Activated T-cell treated with anti-CD3 and anti-CD28 coated beads for 1 hour (primary cell): Measurements from ENCODE around the gene MITD1.
"Not testable (repeated sequence)": the region's sequence is repeated elsewhere in the genome, so short reads cannot be mapped to it uniquely, and the experiment has no call there.

Experiments used
- DNase-seq: peaks from one replicate; pipeline ENCODE4 v3.0.0-alpha.2; 2020; ENCODE audit warnings: low read depth

MITD1 gene

GRCh38 chr2:99154643-99155536 lies 26.0 kb downstream of the MITD1 start, which contains the start of the genes LIPT1 and TSGA10:
LIPT1 (plus strand) TSS chr2:99154967; CDS start chr2:99161958, 6,991 bp downstream.
TSGA10 (minus strand) TSS chr2:99154942; CDS start chr2:99109439, 45,503 bp downstream.
- DNase-seq, result peak; percentile 86

GRCh38 chr2:99153921-99154604 lies 26.8 kb downstream of the MITD1 start:
- no peak for DNase-seq

DNA sequence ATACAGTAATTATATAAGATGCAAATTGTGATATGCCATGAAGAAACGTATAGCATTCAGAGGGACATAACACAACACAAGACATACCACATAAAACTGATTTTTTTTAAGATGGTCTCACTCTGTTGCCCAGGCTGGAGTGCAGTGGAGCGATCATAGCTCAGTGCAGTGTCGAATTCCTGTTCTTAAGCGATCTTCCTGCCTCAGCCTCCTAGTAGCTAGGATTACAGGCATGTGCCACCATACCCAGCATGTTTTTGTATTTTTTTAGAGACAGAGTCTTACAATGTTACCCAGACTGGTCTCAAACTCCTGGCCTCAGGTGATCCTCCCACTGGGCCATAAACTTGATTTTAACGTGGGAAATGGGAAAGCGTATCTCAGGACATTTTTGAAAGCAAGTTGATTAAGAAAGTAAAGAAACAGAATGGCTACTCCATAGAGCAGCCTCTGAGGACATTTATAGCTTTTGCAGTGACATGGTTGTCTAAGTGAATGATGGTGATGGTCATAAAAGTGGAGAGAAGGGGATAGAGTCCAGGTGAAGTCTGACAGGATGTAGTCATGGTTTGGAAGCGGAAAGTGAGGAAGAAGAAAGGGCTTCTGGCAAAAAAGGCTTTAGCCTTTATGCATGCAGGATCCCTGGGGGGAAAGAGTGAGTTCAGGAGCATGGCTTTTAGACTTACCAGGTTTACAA lies 28.5 kb downstream of the MITD1 start:
- DNase-seq, result no peak

- no peak for DNase-seq
Measured at GRCh38 chr2:99150706-99151105, 30.2 kb downstream of the MITD1 start.

GRCh38 chr2:99141110-99142108 lies 39.4 kb downstream of the MITD1 start, which contains the start of gene C2orf15:
C2orf15 (plus strand) TSS chr2:99141707; CDS start chr2:99150559, 8,852 bp downstream.
- DNase-seq, result peak; percentile 95

- DNase-seq, result no peak
Measured at GRCh38 chr2:99140860-99141109, 40.1 kb downstream of the MITD1 start.

GRCh38 chr2:99140056-99140859 lies 40.6 kb downstream of the MITD1 start:
- DNase-seq, result no peak

- DNase-seq, result no peak
Measured at GRCh38 chr2:99139003-99139402, 41.9 kb downstream of the MITD1 start.

DNA sequence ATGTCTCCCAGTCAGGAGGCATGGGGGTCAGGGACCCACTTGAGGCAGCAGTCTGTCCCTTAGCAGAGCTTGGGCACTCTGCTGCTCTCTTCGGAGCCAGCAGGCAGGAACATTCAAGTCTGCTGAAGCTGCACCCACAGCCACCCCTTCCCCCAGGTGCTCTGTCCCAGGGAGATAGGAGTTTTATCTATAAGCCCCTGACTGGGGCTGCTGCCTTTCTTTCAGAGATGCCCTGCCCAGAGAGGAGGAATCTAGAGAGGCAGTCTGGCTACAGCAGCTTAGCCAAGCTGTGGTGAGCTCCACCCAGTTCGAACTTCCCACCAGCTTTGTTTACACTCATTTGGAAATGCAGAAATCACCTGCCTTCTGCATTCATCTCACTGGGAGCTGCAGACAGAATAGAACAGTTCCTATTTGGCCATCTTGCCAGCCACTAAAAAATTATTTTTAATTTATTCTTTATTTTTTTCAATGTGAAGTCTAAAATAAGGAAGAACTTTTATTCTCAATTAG lies 45.8 kb downstream of the MITD1 start:
- DNase-seq, result not testable (repeated sequence)

DNA sequence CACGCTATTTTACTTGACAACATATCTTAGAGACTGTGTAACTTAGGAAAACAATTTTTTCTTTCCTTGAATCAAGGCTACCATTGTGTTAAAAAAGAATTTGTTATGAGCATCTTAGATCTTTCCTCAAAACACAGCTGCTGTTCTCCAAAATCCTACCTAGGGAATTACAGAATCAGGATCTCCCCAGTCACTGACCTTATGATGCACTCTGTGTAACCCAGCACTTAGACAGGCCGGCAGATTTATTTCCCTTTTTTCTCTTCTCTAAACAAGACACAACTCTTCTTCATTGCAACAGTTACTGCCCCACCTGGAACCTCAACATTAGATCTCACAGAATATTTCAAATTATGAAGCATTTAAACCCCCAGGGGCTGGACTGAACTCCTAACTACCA lies 52.9 kb downstream of the MITD1 start:
- DNase-seq, result no peak
